HG03064 (cell line): ENCODE measurements around the gene FAHD1.

ENCODE experiments used
- ATAC-seq: cut with Tn5 transposase; IDR thresholded peaks from one replicate; pipeline ENCODE4 v1.9.1; 2021; ENCODE audit warnings: low read depth; ENCODE audit not compliant: unreplicated experiment

The FAHD1 gene

DNA sequence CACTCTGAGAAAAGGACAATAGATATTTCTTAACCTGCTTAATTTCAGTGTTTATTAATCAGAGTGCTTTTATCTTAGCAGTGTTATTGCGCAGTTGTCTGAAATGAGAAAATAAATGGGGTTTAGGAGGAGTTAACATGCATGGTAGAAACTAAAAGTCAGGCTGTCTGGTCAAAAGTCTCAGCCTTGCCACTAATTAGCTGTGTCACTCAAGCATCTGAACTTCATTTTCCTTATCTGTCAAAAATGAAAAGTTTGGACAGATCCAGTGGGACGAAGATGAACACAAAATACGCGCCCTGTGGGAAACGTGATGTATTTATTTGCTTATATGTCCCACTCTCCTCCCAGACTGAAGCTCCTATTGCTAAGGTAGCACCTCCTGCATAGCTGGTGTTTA is 51.2 kb downstream of the FAHD1 start:
- ATAC-seq: no peak
